AG10803 (cell line): ENCODE data around the gene DDX23.
A peak's percentile ranks its signal among the peaks of the same experiment; 100 is the strongest.
"Not testable (repeated sequence)": the region's sequence is repeated elsewhere in the genome, so short reads cannot be mapped to it uniquely, and the experiment has no call there.

Source experiments
- DNase-seq: peaks from one replicate; pipeline ENCODE4 v3.0.0; 2010; ENCODE audit warnings: low read depth
- H3K4me3 ChIP-seq: 2 replicates; pipeline ENCODE4 v1.5.1; 2011; ENCODE audit warnings: mild to moderate bottlenecking, low read length, control low read depth
- TF ChIP-seq, protein P1 (sequence below): conservative IDR thresholded peaks from 2 replicates; pipeline ENCODE4 v1.5.1; 2011; ENCODE audit warnings: mild to moderate bottlenecking, low read length, control low read depth, inconsistent platforms

The DDX23 gene

GRCh38 chr12:48852734-48853688 is 1.0 kb upstream of the DDX23 start:
- TF ChIP-seq, protein P1, sequence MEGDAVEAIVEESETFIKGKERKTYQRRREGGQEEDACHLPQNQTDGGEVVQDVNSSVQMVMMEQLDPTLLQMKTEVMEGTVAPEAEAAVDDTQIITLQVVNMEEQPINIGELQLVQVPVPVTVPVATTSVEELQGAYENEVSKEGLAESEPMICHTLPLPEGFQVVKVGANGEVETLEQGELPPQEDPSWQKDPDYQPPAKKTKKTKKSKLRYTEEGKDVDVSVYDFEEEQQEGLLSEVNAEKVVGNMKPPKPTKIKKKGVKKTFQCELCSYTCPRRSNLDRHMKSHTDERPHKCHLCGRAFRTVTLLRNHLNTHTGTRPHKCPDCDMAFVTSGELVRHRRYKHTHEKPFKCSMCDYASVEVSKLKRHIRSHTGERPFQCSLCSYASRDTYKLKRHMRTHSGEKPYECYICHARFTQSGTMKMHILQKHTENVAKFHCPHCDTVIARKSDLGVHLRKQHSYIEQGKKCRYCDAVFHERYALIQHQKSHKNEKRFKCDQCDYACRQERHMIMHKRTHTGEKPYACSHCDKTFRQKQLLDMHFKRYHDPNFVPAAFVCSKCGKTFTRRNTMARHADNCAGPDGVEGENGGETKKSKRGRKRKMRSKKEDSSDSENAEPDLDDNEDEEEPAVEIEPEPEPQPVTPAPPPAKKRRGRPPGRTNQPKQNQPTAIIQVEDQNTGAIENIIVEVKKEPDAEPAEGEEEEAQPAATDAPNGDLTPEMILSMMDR = peak; percentile 86
- H3K4me3 ChIP-seq = peak overlapping the region; percentile 50
- DNase-seq = peak; percentile 85

GRCh38 chr12:48842021-48842420 is 9.9 kb downstream of the DDX23 start:
- not testable (repeated sequence) for H3K4me3 ChIP-seq, DNase-seq

GRCh38 chr12:48838048-48838447 is 13.9 kb downstream of the DDX23 start:
- no peak overlapping the region for H3K4me3 ChIP-seq
- TF ChIP-seq, protein P1 = no peak
- no peak for DNase-seq

DNA sequence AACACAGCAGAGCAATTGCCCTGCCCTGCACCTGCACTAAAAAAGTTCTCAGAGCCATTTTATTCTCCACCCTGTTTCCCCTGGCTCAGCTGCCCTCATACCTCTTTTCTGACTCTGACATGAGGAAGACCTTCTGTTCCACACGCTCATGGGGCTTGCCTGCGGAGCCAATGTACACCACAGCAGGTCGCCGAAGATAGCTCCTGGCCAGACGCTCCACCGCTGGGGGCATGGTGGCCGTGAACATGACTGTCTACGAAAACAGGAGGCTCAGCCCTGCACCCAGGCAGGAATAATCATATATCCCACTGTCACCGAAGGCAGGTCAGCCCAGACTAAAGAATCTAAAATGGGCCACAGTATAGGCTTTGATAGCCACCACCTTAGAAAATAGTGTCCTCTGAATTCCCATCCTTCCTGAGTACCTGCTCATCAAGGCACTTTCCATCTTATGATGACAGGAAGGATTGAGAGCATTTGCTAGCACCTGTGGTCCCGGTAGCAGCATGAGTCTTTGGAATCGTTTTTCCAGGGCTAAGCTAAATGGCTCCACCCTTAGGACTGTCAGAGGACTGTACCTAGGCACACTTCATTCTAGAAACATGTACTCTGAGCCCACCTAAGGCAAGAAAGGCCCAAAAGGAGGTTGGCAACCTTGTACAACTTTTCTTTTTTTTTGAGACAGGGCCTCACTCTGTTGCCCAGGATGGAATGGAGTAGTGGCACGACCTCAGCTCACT is 19.5 kb downstream of the DDX23 start:
- TF ChIP-seq, protein P1 = no peak
- H3K4me3 ChIP-seq = no peak overlapping the region
- no peak for DNase-seq

DNA sequence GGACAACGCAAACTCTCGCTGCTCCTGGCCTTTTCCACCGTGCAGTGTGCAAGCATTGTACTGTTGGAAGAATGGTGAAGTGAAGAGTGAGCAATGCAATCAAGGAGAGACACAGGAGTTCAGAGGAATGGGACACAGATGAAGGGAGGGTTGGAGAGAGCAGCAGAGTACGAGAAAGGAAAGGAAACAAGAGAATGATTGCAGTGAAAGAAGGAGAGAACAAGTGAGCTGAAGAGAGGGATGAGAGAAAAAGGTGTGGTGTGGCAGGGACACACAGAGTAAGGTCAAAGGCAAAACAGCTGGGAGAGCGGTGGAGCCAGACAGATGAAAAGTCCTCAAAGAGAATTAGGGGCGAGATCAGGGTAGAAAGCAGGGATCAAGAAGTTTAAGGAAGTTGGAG is 20.7 kb downstream of the DDX23 start:
- TF ChIP-seq, protein P1 = no peak
- H3K4me3 ChIP-seq = no peak overlapping the region
- no peak for DNase-seq

GRCh38 chr12:48828841-48829575 is 23.0 kb downstream of the DDX23 start:
- TF ChIP-seq, protein P1 = no peak
- no peak overlapping the region for H3K4me3 ChIP-seq
- no peak for DNase-seq

GRCh38 chr12:48828293-48828692 is 23.7 kb downstream of the DDX23 start:
- H3K4me3 ChIP-seq = no peak overlapping the region
- no peak for DNase-seq
- TF ChIP-seq, protein P1 = no peak
